B cell (primary cell): ENCODE measurements around the gene APH1B. TPM values are rescaled to one million over a fixed set of nuclear protein-coding genes. Genes with fewer than 3 reads are reported as not detected.

Source experiments
- ATAC-seq: fragments of 200-7000 bp; cut with Tn5 transposase; one replicate; pipeline ENCODE4 v1.10.0; 2021; ENCODE audit warnings: low read depth, mild to moderate bottlenecking, moderate number of reproducible peaks, moderate library complexity
- CTCF ChIA-PET: fragments of 350-600 bp; sonication (Branson Sonifier 250); formaldehyde crosslinking; loops from one replicate; lab custom pipeline; 2021; ENCODE audit warnings: antibody characterized with exemption, inconsistent platforms; lab: Charles Lee
- POLR2A ChIA-PET: fragments of 350-600 bp; sonication (Branson Sonifier 250); formaldehyde crosslinking; loops from one replicate; lab custom pipeline; 2021; ENCODE audit warnings: antibody characterized with exemption; lab: Charles Lee
- DNase-seq: peaks from one replicate; pipeline ENCODE4 v3.0.0; 2013
- H2AFZ ChIP-seq: 2 replicates; pipeline ENCODE4 v1.6.1; 2012; ENCODE audit warnings: mild to moderate bottlenecking, low read depth, low read length; ENCODE audit not compliant: insufficient read depth, poor library complexity, severe bottlenecking
- H3K27ac ChIP-seq, 2 donors: 1 replicate in 1 of 2; 2 replicates in 1 of 2; pipeline ENCODE4 v1.5.1; 2012 to 2013; ENCODE audit warnings: low read length in 2 of 2, mild to moderate bottlenecking in 2 of 2, moderate library complexity in 1 of 2
- H3K27me3 ChIP-seq, 4 experiments: fragments of 200-600 bp in 1 of 4; sonication (generic) in 1 of 4; replicated peaks in 1 of 4; 1 replicate in 2 of 4; 2 replicates in 2 of 4; pipeline versions ENCODE4 v1.6.1 to v1.7.0; 2013 to 2016; ENCODE audit warnings: low read length in 3 of 4, mild to moderate bottlenecking in 2 of 4, mixed read lengths in 1 of 4, moderate library complexity in 1 of 4; ENCODE audit not compliant: insufficient read depth in 4 of 4, control insufficient read depth in 3 of 4; ENCODE audit errors: control extremely low read depth in 1 of 4
- H3K36me3 ChIP-seq, 2 experiments: replicated peaks in 1 of 2; 1 replicate in 1 of 2; 2 replicates in 1 of 2; pipeline versions ENCODE4 v1.6.1 to v1.7.1; 2013; ENCODE audit warnings: low read length in 1 of 2; ENCODE audit not compliant: insufficient read depth in 2 of 2, control insufficient read depth in 1 of 2; ENCODE audit errors: control extremely low read depth in 1 of 2, extremely low read depth in 1 of 2
- H3K4me1 ChIP-seq, 2 donors: fragments of 200-600 bp in 1 of 2; sonication (generic) in 1 of 2; 1 replicate in 1 of 2; 2 replicates in 1 of 2; pipeline versions ENCODE4 v1.5.1 to v1.6.1; 2013 to 2017; ENCODE audit warnings: low read length in 2 of 2; ENCODE audit not compliant: control insufficient read depth in 2 of 2, insufficient read depth in 2 of 2
- H3K4me2 ChIP-seq: replicated peaks from 2 replicates; pipeline ENCODE3; 2012; ENCODE audit warnings: mild to moderate bottlenecking, low read depth, low read length; ENCODE audit not compliant: poor library complexity, severe bottlenecking
- H3K4me3 ChIP-seq, 5 experiments: fragments of 200-600 bp in 1 of 5; sonication (generic) in 1 of 5; 1 replicate in 3 of 5; 2 replicates in 2 of 5; pipeline versions ENCODE4 v1.5.1 to v1.7.0; 2011 to 2016; ENCODE audit warnings: low read length in 4 of 5, mild to moderate bottlenecking in 4 of 5, low read depth in 2 of 5, control low read depth in 1 of 5, moderate library complexity in 1 of 5; ENCODE audit not compliant: insufficient read depth in 1 of 5; ENCODE audit errors: control extremely low read depth in 1 of 5, extremely low read depth in 1 of 5
- H3K79me2 ChIP-seq: fragments of 200-600 bp; sonication (generic); one replicate; pipeline ENCODE4 v1.6.0; 2016; ENCODE audit warnings: low read length; ENCODE audit not compliant: control insufficient read depth, insufficient read depth
- H3K9ac ChIP-seq: fragments of 200-600 bp; sonication (generic); 2 replicates; pipeline ENCODE4 v1.6.1; 2017; ENCODE audit warnings: mild to moderate bottlenecking, low read length, moderate library complexity
- H3K9me3 ChIP-seq, 3 donors: one replicate each; pipeline versions ENCODE4 v1.6.1 to v1.7.1; 2013; ENCODE audit warnings: low read length in 2 of 3; ENCODE audit not compliant: control insufficient read depth in 2 of 3, insufficient read depth in 1 of 3; ENCODE audit errors: control extremely low read depth in 1 of 3
- H4K20me1 ChIP-seq: 2 replicates; pipeline ENCODE4 v1.6.0; 2012; ENCODE audit warnings: mild to moderate bottlenecking, low read length; ENCODE audit not compliant: insufficient read depth, control insufficient read depth, poor library complexity, severe bottlenecking
- H3K27ac Mint-ChIP-seq: one replicate; pipeline ENCODE4 v1.8.0; 2021; ENCODE audit warnings: mixed read lengths
- H3K27me3 Mint-ChIP-seq: one replicate; pipeline ENCODE4 v1.8.0; 2021; ENCODE audit warnings: mixed read lengths
- H3K4me1 Mint-ChIP-seq: one replicate; pipeline ENCODE4 v1.8.0; 2021; ENCODE audit warnings: mixed read lengths
- H3K4me3 Mint-ChIP-seq: one replicate; pipeline ENCODE4 v1.8.0; 2021; ENCODE audit warnings: mixed read lengths
- H3K9me3 Mint-ChIP-seq: one replicate; pipeline ENCODE4 v1.8.0; 2022; ENCODE audit warnings: mixed read lengths; ENCODE audit not compliant: insufficient read depth
- CTCF ChIP-seq: fragments of 200-600 bp; IDR thresholded peaks from one replicate; pipeline ENCODE4 v1.8.0; 2022; ENCODE audit warnings: antibody characterized with exemption, mild to moderate bottlenecking
- EZH2 ChIP-seq: IDR thresholded peaks from 2 replicates; pipeline ENCODE4 v1.6.1; 2012; ENCODE audit warnings: borderline replicate concordance, low read depth, mild to moderate bottlenecking, moderate library complexity, low read length; ENCODE audit not compliant: insufficient read depth, poor library complexity, severe bottlenecking
- WGBS: methylation state at CpG from one replicate; pipeline ENCODE4 v1.1.5; 2013; ENCODE audit warnings: missing lambda C conversion rate; ENCODE audit not compliant: insufficient coverage; 5-methylcytosine and 5-hydroxymethylcytosine counted together
- intact Hi-C: fragments of 100-400 bp; cut with micrococcal nuclease; formaldehyde crosslinking; loops from one replicate; pipeline ENCODE4 v1.10.0; 2022
- polyA plus RNA-seq: library from polyadenylated mRNA; depleted of rRNA; stranded (reverse); fragments of >200 nt; gene quantifications from 2 replicates; pipeline ENCODE4 v1.2.3, GENCODE V29; 2012
- total RNA-seq, 2 donors: library from RNA; stranded (reverse); fragments of 120-200 nt in 1 of 2; gene quantifications; 1 replicate in 1 of 2; 2 replicates in 1 of 2; pipeline versions ENCODE4 v1.2.3 to v1.2.4, GENCODE V29; 2013 to 2022

Gene APH1B
- total and polyA plus RNA-seq, 2 donors (not counting 1 experiment from before 2014, with no cell fraction given): 7.6 to 45.2 TPM

GRCh38 chr15:63240109-63240508, 37.3 kb upstream of the APH1B start:
- H3K4me1 ChIP-seq: peaks cover 17 to 25% of the 10 kb centered on the region in 2 donors
- H3K27ac Mint-ChIP-seq: no peak overlapping the region
- ATAC-seq (no peak), DNase-seq (no peak)
- ChIA-PET CTCF (interaction anchor here (0.7 kb wide), 2 partner anchors 65 to 71 kb away, joined by 4 read pairs; no protein-coding TSS in a partner anchor), POLR2A (no interaction called here)
- no peak overlapping the region for H3K27ac ChIP-seq
- H3K9me3 ChIP-seq: peaks cover 0 to 3% (median 3%) of the 10 kb centered on the region in 3 donors
- no peak overlapping the region for H3K4me2 ChIP-seq
- intact Hi-C loops: loop anchor here (5.0 kb wide), 1 partner anchor 83 kb away; the partner anchor contains the start of gene RPS27L
- TF ChIP-seq CTCF: no peak
- TF ChIP-seq EZH2: no peak
- H3K9me3 Mint-ChIP-seq: peaks cover 4% of the 10 kb centered on the region
- H3K4me3 ChIP-seq: no peak overlapping the region
- peaks cover 66% of the 10 kb centered on the region for H3K4me1 Mint-ChIP-seq
- H3K27me3 Mint-ChIP-seq: no peaks in the 10 kb centered on the region
- no peaks in the 10 kb centered on the region for H3K27me3 ChIP-seq
- H3K36me3 ChIP-seq: peaks cover 0 to 13% of the 10 kb centered on the region in 2 experiments
- no peak overlapping the region for H2AFZ ChIP-seq
- H4K20me1 ChIP-seq: peaks cover 81% of the 10 kb centered on the region
- no peak overlapping the region for H3K9ac ChIP-seq
- 86% methylated on average over 1 of the region's 3 CpGs for WGBS
- no peak overlapping the region for H3K4me3 Mint-ChIP-seq
- H3K79me2 ChIP-seq: peaks cover 83% of the 10 kb centered on the region

- peaks cover 63% of the 10 kb centered on the region for H3K4me1 Mint-ChIP-seq
- H3K9me3 Mint-ChIP-seq: peaks cover 4% of the 10 kb centered on the region
- Histone ChIP-seq H3K4me3 (no peak overlapping the region), H3K4me2 (no peak overlapping the region), H3K27me3 (no peaks in the 10 kb centered on the region), H3K9me3 (peaks cover 0 to 3% (median 3%) of the 10 kb centered on the region in 3 donors), H3K79me2 (peaks cover 83% of the 10 kb centered on the region), H3K4me1 (peaks cover 17 to 25% of the 10 kb centered on the region in 2 donors), H3K27ac (no peak overlapping the region), H4K20me1 (peaks cover 78% of the 10 kb centered on the region), H3K36me3 (peaks cover 0 to 16% of the 10 kb centered on the region in 2 experiments), H2AFZ (no peak overlapping the region), H3K9ac (no peak overlapping the region)
- H3K27ac Mint-ChIP-seq: no peak overlapping the region
- no peak overlapping the region for H3K4me3 Mint-ChIP-seq
- POLR2A ChIA-PET: no interaction called here
- intact Hi-C loops: loop anchor here (5.0 kb wide), 1 partner anchor 84 kb away; the partner anchor contains the start of gene RPS27L
- DNase-seq (no peak), ATAC-seq (no peak)
- no peaks in the 10 kb centered on the region for H3K27me3 Mint-ChIP-seq
- CTCF ChIA-PET: no interaction called here
- no CpG with 5 or more reads among the region's 1 CpG for WGBS
- TF ChIP-seq EZH2: no peak
- no peak for TF ChIP-seq CTCF
These were observed 36.1 kb upstream of the APH1B start for GRCh38 chr15:63241316-63241715.
